ENCODE results near the gene HLTF. TPM values are rescaled to one million over a fixed set of nuclear protein-coding genes. Genes with fewer than 3 reads are reported as not detected.

HLTF gene
- total and polyA plus RNA-seq, 5 experiments from 2014 or later, result 26.1 to 34.6 (median 31.0) TPM

DNA sequence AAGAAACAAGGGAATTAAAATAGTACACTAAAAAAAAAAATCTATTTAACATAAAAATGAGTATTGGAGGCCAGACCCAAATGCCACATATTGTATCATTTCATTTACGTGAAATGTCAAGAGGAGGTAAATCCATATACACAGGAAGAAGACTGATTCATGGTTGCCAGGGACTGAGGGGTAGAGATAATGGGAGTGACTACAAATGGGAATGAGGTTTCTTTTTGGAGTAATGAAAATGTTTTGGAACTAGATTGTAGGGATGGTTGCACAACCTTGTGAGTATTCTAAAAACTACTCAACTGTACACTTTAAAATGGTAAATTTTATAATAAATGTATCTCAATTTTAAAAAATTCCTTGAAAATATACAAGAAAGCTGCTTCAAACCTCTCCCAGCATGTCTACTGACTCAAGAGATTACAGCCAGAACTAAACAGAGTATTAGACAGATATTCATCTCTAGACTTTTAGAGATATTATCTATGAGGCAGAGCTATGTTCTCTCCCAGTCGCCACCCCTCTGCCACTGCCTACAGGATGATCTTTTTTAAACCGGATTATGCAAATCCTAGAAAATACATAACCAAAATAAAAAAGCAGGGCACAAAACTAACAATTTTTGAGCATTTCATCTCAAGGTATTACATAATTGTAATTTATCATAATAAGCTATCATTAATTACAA lies 6.2 kb downstream of the HLTF start:
- no peaks in the 10 kb centered on the region for H3K9me3 Mint-ChIP-seq
- DNase-seq (no peak), ATAC-seq (no peak)
- peak overlapping the region in 1 of 10 donors; percentile 51 for H3K27ac Mint-ChIP-seq
- peaks cover 6 to 52% (median 17%) of the 10 kb centered on the region in 3 donors for H3K36me3 Mint-ChIP-seq
- no peaks in the 10 kb centered on the region for H3K27me3 Mint-ChIP-seq
- POLR2A ChIA-PET, result interaction anchor here (1.1 kb wide), 1 partner anchor 9 kb away, joined by 4 read pairs; no protein-coding TSS in a partner anchor
- peaks cover 13 to 27% (median 21%) of the 10 kb centered on the region in 4 donors for H3K4me1 Mint-ChIP-seq
- no peak overlapping the region for H3K4me3 Mint-ChIP-seq

DNA sequence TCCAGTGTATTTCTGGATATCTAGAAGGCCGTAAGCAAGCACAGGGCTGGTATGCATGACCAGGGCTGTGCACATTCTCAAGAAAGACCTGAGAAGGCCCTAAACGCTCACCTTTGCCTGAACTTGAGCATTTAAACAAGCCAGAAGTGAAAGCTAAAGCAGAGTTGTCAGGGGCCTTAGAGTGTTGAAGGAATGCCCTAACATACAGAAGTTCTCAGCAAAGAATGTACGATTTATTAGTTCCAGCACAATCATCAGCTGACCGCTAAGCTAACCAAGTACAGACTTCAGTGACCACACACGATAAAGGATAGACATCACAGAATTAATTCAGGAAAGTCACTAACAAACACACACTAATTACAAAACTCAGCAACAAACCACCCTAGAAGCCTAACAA lies 8.7 kb downstream of the HLTF start:
- H3K36me3 Mint-ChIP-seq, result peaks cover 0 to 57% (median 18%) of the 10 kb centered on the region in 3 donors
- POLR2A ChIA-PET, result interaction anchor here (0.7 kb wide), 1 partner anchor 209 kb away, joined by 3 read pairs; no protein-coding TSS in a partner anchor
- DNase-seq (no peak), ATAC-seq (no peak)
- H3K4me3 Mint-ChIP-seq, result no peak overlapping the region
- peaks cover 5 to 17% (median 9%) of the 10 kb centered on the region in 4 donors for H3K4me1 Mint-ChIP-seq
- peak overlapping the region in 1 of 10 donors; percentile 2 for H3K27ac Mint-ChIP-seq
- H3K27me3 Mint-ChIP-seq, result no peaks in the 10 kb centered on the region
- no peaks in the 10 kb centered on the region for H3K9me3 Mint-ChIP-seq

DNA sequence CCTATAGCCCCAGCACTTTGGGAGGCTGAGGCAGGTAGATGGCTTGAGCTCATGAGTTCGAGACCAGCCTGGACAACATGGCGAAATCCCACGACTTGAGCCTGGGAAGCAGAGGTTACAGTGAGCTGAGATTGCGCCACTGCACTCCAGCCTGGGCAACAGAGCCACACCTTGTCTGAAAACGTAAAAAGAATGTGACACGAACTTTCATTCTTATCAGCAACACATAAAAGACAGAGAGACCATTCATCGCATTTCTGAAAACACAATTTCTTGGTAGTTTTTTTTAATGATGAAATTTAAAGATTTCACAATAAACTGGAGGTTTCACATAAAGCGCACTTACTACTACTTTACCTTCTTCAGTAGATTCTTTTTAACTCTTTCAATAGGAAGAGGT lies 18.4 kb downstream of the HLTF start:
- Mint-ChIP-seq H3K4me3 (no peak overlapping the region), H3K9me3 (no peaks in the 10 kb centered on the region), H3K4me1 (no peaks in the 10 kb centered on the region), H3K27me3 (no peaks in the 10 kb centered on the region), H3K36me3 (peaks cover 0 to 80% (median 42%) of the 10 kb centered on the region in 3 donors), H3K27ac (no peak overlapping the region)
- POLR2A ChIA-PET, result no interaction called here
- ATAC-seq (no peak), DNase-seq (no peak)

DNA sequence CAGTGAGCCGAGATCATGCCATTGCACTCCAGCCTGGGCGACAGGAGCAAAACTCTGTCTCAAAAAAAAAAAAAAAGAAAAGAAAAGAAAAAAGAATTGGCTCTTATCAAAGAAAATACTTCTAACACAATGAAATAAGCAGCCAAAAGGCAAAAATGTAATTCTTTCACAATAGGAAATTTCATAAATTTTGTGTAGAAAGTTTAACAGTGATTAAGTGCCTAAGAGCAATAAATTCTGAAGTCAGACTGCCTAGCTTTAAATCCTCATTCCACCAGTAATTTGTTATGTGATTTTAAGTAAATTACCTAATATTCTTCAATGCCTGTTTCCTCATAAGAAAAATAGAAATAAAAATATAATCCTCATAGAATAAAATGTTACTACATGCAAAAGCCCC lies 24.6 kb downstream of the HLTF start:
- Mint-ChIP-seq H3K27ac (no peak overlapping the region), H3K36me3 (peaks cover 11 to 73% (median 43%) of the 10 kb centered on the region in 3 donors), H3K27me3 (no peaks in the 10 kb centered on the region), H3K9me3 (no peaks in the 10 kb centered on the region), H3K4me1 (no peaks in the 10 kb centered on the region), H3K4me3 (no peak overlapping the region)
- ATAC-seq, result no peak
- POLR2A ChIA-PET, result interaction anchor here (0.7 kb wide), 1 partner anchor 81 kb away, joined by 4 read pairs; no protein-coding TSS in a partner anchor
- no peak for DNase-seq

DNA sequence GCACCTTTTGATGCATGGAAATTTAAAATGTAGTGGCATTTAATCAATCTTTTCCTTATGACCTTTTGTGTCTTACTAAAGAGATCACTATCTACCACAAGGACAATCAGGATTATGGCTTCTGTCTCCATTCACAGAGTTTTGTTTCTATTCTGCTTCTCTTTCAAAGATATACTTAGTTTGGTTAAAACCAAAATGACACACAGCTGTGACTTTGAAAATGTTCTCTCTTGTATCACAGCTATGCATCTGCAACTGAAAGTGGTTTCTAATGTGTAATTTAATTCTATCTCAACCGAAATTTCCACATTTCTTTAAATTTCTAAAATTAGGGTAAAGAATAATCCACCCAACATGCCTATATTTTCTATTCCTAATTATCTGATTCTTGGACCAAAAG lies 27.7 kb downstream of the HLTF start:
- peaks cover 0 to 10% (median 0%) of the 10 kb centered on the region in 9 donors for H3K9me3 Mint-ChIP-seq
- ATAC-seq (no peak), DNase-seq (no peak)
- no peaks in the 10 kb centered on the region for H3K27me3 Mint-ChIP-seq
- peak overlapping the region in 1 of 10 donors; percentile 51 for H3K27ac Mint-ChIP-seq
- POLR2A ChIA-PET, result no interaction called here
- no peak overlapping the region for H3K4me3 Mint-ChIP-seq
- no peaks in the 10 kb centered on the region for H3K4me1 Mint-ChIP-seq
- peaks cover 31 to 77% (median 52%) of the 10 kb centered on the region in 3 donors for H3K36me3 Mint-ChIP-seq

DNA sequence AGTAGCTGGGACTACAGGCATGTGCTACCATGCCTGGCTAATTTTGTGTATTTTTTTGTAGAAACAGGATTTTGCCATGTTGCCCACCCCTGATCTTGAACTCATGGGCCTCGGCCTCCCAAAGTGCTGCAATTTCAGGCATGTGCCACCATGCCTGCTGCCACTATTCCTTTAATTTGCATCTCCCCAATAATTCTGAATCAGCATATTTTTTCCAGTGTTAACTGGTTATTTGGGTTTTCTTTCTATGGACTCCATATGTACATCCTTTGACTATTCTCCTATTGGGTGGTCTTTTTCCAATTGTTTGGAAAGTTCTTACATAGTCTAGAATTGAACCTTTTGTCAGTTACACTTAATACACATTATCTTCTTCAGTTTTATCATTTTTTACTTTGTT lies 28.1 kb downstream of the HLTF start:
- Mint-ChIP-seq H3K4me3 (no peak overlapping the region), H3K9me3 (peaks cover 0 to 14% (median 0%) of the 10 kb centered on the region in 9 donors), H3K27ac (no peak overlapping the region), H3K4me1 (no peaks in the 10 kb centered on the region), H3K27me3 (no peaks in the 10 kb centered on the region), H3K36me3 (peaks cover 35 to 77% (median 50%) of the 10 kb centered on the region in 3 donors)
- DNase-seq (no peak), ATAC-seq (no peak)
- POLR2A ChIA-PET, result no interaction called here

DNA sequence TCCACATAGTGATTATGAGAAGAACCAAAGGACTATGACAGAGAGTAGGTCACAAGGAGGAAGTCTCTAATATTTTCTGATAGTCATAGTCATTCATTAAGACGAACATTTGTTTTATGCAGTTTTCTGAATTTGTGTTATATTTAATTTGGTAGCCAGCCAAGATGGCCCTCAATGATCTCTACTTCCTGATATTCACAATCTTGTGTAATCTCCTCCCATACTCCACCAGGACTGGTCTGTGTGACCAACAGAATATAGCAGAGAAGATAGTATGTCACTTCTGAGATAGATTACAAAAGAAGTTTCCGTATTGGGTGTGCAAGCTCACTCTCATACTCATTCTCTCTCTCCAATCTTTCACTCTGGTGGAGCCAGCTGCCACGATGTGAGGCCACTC lies 30.8 kb downstream of the HLTF start:
- H3K27me3 Mint-ChIP-seq, result no peaks in the 10 kb centered on the region
- H3K4me3 Mint-ChIP-seq, result no peak overlapping the region
- POLR2A ChIA-PET, result no interaction called here
- ATAC-seq (no peak), DNase-seq (no peak)
- peaks cover 0 to 14% (median 0%) of the 10 kb centered on the region in 9 donors for H3K9me3 Mint-ChIP-seq
- no peaks in the 10 kb centered on the region for H3K4me1 Mint-ChIP-seq
- peaks cover 45 to 82% (median 58%) of the 10 kb centered on the region in 3 donors for H3K36me3 Mint-ChIP-seq
- peak overlapping the region in 2 of 10 donors; percentile 39 to 46 for H3K27ac Mint-ChIP-seq

DNA sequence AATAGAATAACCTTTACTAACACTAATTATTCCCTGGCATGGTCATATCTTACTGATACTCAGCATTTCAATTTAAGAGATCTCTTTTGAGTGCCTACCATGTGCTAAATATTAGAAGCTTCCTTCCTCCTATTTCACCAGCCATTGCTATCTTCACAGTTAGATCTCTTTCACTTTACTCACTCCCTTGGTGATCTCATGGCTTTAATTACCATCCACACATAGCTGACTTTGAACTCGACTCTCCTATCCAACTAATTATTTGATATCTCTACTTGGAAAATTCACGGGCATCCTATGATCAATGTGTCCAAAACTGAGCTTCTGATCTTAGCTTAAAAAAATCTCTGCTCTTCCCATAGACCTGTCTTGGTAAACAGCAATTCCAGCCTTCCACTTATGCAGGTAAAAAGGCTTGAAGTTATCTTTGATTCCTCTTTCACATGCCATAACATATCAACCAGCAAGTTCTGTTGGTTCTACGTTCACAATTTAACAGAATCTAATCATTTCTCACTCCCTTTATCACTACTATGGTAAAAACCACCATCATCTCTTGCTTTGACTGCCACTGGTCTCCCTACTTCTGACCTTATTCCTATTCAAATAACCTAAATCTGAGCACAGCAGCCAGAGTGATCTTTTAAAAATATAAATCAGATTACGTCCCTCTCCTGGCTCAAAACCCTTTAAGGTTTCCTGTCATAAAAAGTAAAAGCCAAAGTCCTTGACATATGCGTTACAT lies 41.8 kb downstream of the HLTF start:
- Mint-ChIP-seq H3K9me3 (no peaks in the 10 kb centered on the region), H3K36me3 (peaks cover 4 to 70% (median 34%) of the 10 kb centered on the region in 3 donors), H3K27ac (no peak overlapping the region)

DNA sequence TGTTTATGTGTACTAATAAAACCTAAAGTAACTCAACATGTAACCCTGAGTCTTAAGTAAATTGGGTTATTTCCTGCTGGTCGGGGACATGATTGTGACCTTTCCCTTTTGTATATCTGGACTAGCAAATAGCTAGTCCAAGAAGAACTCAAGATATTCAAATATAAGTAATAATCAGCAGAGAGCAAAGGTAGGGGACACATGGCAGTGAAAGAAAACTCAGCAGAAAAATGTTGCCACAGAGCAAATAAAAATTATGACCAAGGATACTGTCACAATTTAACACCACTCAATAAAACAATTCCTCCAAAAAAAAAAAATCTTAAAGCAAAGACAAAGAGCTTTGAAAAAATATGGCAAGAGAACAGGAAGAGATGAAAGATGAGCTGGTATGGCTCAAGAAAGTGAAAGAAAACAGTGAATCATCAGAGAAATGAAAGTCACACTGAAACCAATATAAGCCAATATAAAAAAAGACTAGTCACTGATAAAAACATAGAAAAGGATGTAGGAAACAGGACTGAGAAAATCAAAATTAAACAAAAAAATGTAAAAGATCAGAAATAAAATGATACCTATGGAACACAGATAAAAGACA lies 43.4 kb downstream of the HLTF start:
- ATAC-seq, result no peak

More for the DNA sequence above, 41.8 kb downstream of the HLTF start:
- POLR2A ChIA-PET, result no interaction called here
- no peak for ATAC-seq
- DNase-seq, result no peak
- no peaks in the 10 kb centered on the region for H3K27me3 Mint-ChIP-seq
- H3K4me3 Mint-ChIP-seq, result no peak overlapping the region
- peaks cover 2 to 17% (median 12%) of the 10 kb centered on the region in 4 donors for H3K4me1 Mint-ChIP-seq

DNA sequence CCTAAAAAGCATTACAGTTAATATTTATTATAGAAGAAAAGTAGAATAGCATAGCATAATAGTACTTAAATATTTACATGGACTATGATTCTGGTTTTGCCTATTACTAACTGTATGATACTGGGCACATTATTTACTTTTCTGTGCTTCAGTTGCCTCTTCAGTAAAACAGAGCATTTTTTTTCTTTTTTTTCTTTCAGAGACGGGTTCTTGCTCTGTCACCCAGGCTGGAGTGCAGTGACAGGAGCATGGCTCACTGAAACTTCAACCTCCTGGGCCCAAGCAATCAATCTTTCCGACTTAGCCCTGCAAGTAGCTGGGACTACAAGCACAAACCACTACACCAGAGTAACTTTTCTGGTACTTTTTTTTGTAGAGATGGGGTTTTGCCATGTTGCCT lies 48.0 kb downstream of the HLTF start:
- H3K27ac Mint-ChIP-seq, result peak overlapping the region in 1 of 10 donors; percentile 17
- no peak overlapping the region for H3K4me3 Mint-ChIP-seq
- H3K4me1 Mint-ChIP-seq, result peaks cover 0 to 12% (median 7%) of the 10 kb centered on the region in 4 donors
- H3K36me3 Mint-ChIP-seq, result peaks cover 0 to 79% (median 24%) of the 10 kb centered on the region in 3 donors
- DNase-seq (no peak), ATAC-seq (no peak)
- no peaks in the 10 kb centered on the region for H3K9me3 Mint-ChIP-seq
- H3K27me3 Mint-ChIP-seq, result no peaks in the 10 kb centered on the region
- POLR2A ChIA-PET, result no interaction called here

More for the DNA sequence above, 43.4 kb downstream of the HLTF start:
- peaks cover 2 to 17% (median 12%) of the 10 kb centered on the region in 4 donors for H3K4me1 Mint-ChIP-seq
- peak overlapping the region in 1 of 10 donors; percentile 28 for H3K4me3 Mint-ChIP-seq
- no peaks in the 10 kb centered on the region for H3K9me3 Mint-ChIP-seq
- DNase-seq, result no peak
- peak overlapping the region in 7 of 10 donors; percentile 25 to 86 (median 63) for H3K27ac Mint-ChIP-seq
- POLR2A ChIA-PET, result interaction anchor here (0.6 kb wide), 1 partner anchor 688 kb away, joined by 3 read pairs; no protein-coding TSS in a partner anchor
- H3K27me3 Mint-ChIP-seq, result no peaks in the 10 kb centered on the region
- peaks cover 4 to 77% (median 32%) of the 10 kb centered on the region in 3 donors for H3K36me3 Mint-ChIP-seq

DNA sequence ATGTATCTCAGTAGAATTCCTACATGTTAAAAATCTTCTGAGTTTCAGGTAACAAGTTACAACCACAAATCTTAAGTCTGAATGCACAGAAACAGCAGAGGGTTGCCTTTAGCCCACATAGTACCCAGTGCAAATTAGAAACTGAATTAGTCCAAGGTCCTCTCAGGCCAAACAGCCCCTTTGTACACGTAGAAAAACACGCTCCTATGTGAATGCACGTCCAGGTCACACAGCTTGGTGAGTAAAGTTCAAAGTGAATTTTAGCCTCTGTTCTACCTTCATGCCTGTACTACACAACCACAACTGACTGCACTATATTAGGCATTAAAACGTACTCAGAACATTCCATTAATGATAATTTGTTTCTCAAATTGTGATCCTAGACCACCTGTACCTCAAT lies 48.6 kb downstream of the HLTF start:
- Mint-ChIP-seq H3K4me1 (peaks cover 0 to 5% (median under 1%) of the 10 kb centered on the region in 4 donors), H3K4me3 (no peak overlapping the region), H3K27ac (no peak overlapping the region), H3K27me3 (no peaks in the 10 kb centered on the region), H3K9me3 (no peaks in the 10 kb centered on the region), H3K36me3 (peaks cover 0 to 77% (median 25%) of the 10 kb centered on the region in 3 donors)
- POLR2A ChIA-PET, result no interaction called here
- DNase-seq (no peak), ATAC-seq (no peak)

DNA sequence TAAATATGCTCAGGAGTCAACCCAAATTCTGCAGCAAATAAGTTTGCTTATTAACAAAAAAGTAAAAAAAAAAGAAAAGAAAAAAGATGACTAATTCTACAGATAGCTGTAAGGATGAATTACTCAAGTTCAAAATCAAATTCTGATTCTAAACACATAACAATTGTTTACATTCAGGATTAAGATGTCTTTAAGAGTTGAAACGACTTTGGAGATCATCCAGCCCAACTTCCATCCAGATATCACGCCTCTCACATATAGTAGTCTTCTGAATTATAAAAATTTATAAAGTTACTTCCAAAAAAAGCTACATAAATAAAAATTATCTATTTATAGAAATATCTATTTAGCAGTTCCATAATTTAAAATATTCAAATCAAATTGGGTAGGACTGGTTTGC lies 55.2 kb downstream of the HLTF start:
- H3K27ac Mint-ChIP-seq, result no peak overlapping the region
- no peaks in the 10 kb centered on the region for H3K4me1 Mint-ChIP-seq
- no peak overlapping the region for H3K4me3 Mint-ChIP-seq
- H3K9me3 Mint-ChIP-seq, result no peaks in the 10 kb centered on the region
- no peaks in the 10 kb centered on the region for H3K27me3 Mint-ChIP-seq
- DNase-seq (no peak), ATAC-seq (no peak)
- POLR2A ChIA-PET, result no interaction called here
- H3K36me3 Mint-ChIP-seq, result peaks cover 0 to 66% (median 14%) of the 10 kb centered on the region in 3 donors

Measured in naive thymus-derived CD8-positive, alpha-beta T cell (primary cell).